ENCODE measurements around the gene PPP4C. TPM values are rescaled to one million over a fixed set of nuclear protein-coding genes. Genes with fewer than 3 reads are reported as not detected.
"Not testable (repeated sequence)": the region's sequence is repeated elsewhere in the genome, so short reads cannot be mapped to it uniquely, and the experiment has no call there.

PPP4C gene
- total RNA-seq, 1 donor from 2014 or later, result 98.4 TPM

DNA sequence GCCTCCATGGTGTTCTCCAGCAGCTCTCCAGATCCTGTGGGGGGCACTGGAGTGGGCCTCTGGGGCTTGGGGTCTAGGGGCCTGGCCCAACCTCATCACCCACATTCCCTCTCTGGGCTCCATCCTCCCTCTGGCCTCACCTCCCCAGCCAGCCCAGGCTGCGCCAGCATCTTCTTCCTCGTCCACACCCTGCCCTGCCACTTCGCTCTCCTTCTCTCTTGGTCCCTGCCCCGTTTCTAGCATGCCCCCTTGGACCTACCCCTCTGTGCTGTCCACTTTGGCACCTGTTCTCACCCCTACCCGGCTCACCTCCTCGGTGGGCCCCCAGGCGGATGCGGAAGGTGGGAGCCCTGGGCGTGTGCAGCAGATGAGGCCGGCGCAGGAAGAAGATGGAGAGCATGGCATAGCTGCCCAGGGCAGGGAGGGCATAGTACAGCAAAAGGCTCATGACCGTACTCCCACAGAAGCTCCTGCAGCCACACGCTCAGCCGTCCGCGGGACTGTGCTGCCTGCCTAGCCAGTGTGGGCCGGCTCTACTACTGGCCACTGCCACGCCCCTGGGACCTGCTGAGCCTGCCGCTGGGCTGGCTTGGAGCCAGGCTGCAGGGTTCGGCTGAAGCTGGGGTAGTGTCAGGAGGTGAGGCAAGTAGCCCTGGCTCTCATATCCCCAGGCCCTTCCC lies 37.4 kb downstream of the PPP4C start, which contains the start of gene GDPD3:
Gene GDPD3, minus strand, starts transcription at position 507 of the 680 bp plus-strand sequence. Its CDS starts 59 bp downstream, at position 448.
- H3K4me3 ChIP-seq (ENCODE audit: low read depth, low read length), result no peak within 1 kb of the TSS
- DNase-seq (ENCODE audit: low read depth), result no peak
- TF ChIP-seq, protein P1, sequence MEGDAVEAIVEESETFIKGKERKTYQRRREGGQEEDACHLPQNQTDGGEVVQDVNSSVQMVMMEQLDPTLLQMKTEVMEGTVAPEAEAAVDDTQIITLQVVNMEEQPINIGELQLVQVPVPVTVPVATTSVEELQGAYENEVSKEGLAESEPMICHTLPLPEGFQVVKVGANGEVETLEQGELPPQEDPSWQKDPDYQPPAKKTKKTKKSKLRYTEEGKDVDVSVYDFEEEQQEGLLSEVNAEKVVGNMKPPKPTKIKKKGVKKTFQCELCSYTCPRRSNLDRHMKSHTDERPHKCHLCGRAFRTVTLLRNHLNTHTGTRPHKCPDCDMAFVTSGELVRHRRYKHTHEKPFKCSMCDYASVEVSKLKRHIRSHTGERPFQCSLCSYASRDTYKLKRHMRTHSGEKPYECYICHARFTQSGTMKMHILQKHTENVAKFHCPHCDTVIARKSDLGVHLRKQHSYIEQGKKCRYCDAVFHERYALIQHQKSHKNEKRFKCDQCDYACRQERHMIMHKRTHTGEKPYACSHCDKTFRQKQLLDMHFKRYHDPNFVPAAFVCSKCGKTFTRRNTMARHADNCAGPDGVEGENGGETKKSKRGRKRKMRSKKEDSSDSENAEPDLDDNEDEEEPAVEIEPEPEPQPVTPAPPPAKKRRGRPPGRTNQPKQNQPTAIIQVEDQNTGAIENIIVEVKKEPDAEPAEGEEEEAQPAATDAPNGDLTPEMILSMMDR (conservative IDR thresholded peaks at IDR 0.05; ENCODE audit: low read depth, low read length), result no peak

DNA sequence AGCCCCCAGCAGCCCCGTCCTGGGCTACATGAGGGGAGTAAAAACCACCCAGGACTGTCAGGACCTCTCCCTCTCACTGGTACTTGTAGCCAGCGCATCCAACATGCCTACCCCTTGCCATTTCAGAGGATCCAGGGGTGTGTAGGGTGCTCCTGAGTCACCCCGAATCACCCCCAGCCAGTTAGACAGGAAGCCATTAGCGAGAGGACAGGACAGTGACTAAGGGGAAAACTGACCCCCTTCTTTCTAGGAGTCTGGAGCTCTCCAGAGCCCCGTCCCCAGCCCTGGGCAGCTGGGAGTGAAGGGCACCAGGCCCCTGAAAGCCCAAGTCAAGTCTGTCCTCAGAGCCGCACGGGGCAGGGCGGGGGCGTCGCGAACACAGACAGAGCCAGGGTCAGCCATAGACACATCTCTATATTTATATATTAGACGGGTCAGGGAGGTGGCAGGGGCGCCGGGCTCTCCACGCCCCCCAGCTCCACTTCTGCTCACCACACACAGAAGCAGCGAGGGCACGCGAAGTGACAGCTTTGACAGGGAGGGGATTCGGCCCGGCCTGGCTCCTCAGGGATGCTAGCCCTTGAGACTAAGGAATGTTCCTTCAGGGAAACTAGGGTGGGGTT lies 38.0 kb downstream of the PPP4C start:
- H3K4me3 ChIP-seq (ENCODE audit: low read depth, low read length), result no peak overlapping the region
- TF ChIP-seq, protein P1 (conservative IDR thresholded peaks at IDR 0.05; ENCODE audit: low read depth, low read length), result no peak
- DNase-seq (ENCODE audit: low read depth), result no peak

DNA sequence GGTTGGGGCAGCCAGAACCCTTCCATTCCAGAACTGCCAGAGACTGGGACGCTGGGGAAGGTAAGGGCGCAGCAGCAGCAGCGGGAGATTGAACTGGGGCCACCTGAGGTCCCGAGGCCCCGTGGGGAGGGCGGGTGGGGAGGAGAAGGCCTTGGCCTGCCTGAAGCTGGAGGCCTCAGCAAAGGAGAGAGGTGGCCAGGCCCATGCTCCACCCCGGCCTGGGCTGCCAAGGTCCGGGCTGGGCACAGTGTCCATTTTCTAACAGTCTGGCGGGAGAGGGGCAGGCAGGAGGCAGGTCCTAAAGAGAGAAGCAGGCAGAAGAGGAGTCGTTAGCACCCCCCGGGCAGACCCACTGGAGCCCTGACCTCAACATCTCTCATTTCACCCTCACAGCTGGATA lies 38.6 kb downstream of the PPP4C start:
- DNase-seq (ENCODE audit: low read depth), result no peak
- TF ChIP-seq, protein P1 (conservative IDR thresholded peaks at IDR 0.05; ENCODE audit: low read depth, low read length), result no peak
- no peak overlapping the region for H3K4me3 ChIP-seq (ENCODE audit: low read depth, low read length)

DNA sequence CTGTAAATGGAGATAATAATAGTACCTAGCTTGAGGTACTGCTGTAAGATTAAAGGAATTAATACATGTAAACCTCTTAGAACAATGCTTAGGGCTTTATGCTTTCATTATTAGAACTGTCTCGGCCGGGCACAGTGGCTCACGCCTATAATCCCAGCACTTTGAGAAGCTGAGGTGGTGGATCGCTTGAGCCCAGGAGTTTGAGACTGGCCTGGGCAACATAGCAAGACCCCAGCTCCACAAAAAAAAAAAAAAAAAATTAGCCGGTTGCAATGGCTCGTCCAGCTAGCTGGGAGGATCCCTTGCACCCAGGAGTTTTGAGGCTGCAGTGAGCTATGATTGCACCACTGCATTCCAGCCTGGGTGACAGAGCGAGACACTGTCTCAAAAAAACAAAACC lies 39.0 kb downstream of the PPP4C start:
- DNase-seq (ENCODE audit: low read depth); H3K4me3 ChIP-seq (ENCODE audit: low read depth, low read length): not testable (repeated sequence)

DNA sequence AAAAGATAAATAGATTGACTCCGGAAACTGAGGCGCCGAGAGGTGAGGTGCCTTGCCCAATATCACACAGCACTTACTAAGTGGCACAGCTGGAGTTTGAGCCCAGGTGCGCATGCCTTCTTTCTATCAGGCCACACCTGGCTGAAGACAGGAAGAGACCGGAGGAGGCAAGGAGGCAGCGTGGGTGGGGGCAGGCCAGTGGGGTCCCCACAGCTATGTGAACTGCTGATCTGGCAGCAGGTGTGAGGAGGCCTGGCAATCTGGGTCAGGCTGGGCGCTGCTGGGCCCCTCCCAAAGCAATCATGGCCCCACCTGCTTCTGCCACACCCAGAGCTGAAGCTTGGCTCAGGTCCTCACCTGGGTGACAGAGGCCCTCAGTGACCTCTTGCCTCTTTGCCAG lies 39.4 kb downstream of the PPP4C start:
- H3K4me3 ChIP-seq (ENCODE audit: low read depth, low read length), result no peak overlapping the region
- TF ChIP-seq, protein P1 (conservative IDR thresholded peaks at IDR 0.05; ENCODE audit: low read depth, low read length), result no peak
- DNase-seq (ENCODE audit: low read depth), result no peak

DNA sequence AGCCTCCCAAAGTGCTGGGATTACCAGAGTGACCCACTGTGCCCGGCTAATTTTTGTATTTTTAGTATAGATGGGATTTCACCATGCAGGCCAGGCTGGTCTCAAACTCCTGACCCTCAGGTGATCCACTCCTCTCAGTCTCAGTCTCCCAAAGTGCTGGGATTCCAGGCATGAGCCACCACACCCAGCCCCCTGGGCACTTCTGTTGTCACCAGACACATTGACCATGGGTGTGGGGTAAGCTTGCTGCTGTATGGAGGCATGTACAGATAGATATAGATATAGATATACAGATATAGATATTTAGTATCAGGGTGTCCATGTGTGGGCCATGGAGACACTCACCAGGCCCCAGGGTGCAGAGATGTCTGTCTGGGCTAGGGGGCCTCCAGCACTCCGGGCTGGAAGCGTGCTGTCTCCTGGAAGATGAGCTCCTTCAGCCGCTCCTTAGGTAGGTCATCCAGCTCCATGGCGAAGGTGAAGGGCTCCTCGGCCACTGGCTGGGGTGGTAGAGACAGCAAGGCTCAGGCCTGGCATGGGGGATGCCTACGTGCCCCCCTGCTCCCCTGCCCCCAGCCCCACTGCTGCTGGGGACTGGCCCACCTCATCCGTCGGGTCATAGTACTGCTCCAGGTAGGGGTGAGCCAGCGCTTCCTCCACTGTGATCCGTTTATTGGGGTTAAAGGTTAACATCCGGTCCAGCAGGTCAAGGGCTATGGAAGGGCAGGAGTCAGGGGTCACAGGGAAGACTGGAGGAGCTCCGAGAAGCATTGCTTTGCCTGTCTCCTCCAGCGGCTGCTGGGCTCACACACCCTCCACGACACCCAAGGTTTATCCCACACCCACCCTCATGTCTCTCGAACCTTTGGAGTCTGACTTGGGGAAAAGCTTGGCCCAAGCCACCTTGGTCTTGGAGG lies 40.8 kb downstream of the PPP4C start:
- TF ChIP-seq, protein P1 (conservative IDR thresholded peaks at IDR 0.05; ENCODE audit: low read depth, low read length), result no peak
- H3K4me3 ChIP-seq (ENCODE audit: low read depth, low read length), result no peak overlapping the region
- no peak for DNase-seq (ENCODE audit: low read depth)

DNA sequence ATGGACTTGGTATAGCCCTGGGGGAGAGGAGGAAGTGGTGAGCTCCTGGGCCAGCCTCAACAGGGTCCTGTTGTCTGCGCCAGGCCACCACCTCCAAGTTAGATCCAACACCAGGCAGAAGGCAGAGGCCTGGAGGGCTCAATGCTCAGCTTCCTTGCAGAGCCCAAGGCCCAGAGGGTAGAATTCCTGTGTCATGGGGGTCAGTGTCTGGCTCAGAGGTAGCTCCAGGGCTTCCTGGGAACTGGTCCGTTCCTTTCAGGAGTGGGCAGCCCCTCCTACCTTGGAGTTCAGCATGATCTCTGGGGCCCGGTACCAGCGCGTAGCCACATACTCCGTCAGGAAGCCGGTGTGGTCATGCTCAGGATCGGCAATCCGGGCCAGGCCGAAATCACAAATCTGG lies 42.0 kb downstream of the PPP4C start:
- TF ChIP-seq, protein P1 (conservative IDR thresholded peaks at IDR 0.05; ENCODE audit: low read depth, low read length), result no peak
- DNase-seq (ENCODE audit: low read depth), result no peak
- no peak overlapping the region for H3K4me3 ChIP-seq (ENCODE audit: low read depth, low read length)
